ENCODE results near the gene LRRC56. TPM values are rescaled to one million over a fixed set of nuclear protein-coding genes. Genes with fewer than 3 reads are reported as not detected.

Gene LRRC56
- total RNA-seq, 2 donors from 2014 or later: 2.8 to 3.2 TPM

DNA sequence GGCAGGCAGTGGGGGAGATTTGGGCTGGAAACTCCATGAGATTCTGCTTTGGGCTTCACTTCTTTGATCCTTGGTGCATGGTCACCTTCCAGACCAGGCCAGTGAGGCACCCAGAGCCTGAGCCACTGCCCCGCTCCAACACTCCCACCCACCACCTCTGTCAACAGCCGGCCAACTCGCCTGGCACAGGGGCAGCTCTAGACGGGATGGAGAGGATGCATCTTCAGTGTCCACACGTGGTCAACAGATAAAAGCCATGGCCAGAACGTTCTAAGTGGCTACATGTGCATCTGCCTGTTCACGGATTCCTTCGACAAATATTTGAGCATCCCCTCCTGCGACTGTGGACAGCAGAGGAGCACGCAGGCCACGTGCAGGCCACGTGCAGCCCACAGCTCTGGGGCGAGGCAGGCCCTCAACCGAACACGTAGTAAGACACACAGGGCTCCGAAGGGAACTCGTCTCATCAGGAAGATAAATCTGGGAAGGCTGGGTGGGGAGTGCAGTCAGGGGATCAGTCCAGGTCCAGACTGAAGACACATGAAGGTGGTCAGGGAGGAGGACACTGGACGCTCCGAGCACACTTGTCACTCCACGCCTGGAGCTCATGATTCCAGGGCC, 1.2 kb downstream of the LRRC56 start:
- Histone ChIP-seq H3K9ac (ENCODE audit: low read depth in 2 of 2, low read length in 2 of 2) (no peak overlapping the region), H3K27me3 (no peaks in the 10 kb centered on the region), H3K36me3 (no peaks in the 10 kb centered on the region), H3K9me3 (no peaks in the 10 kb centered on the region), H3K27ac (no peak overlapping the region), H3K4me1 (peaks cover 11% of the 10 kb centered on the region), H3K4me3 (no peak overlapping the region)
- intact Hi-C loops (cut with DNase I): no loop called here
- TF ChIP-seq, protein P1, sequence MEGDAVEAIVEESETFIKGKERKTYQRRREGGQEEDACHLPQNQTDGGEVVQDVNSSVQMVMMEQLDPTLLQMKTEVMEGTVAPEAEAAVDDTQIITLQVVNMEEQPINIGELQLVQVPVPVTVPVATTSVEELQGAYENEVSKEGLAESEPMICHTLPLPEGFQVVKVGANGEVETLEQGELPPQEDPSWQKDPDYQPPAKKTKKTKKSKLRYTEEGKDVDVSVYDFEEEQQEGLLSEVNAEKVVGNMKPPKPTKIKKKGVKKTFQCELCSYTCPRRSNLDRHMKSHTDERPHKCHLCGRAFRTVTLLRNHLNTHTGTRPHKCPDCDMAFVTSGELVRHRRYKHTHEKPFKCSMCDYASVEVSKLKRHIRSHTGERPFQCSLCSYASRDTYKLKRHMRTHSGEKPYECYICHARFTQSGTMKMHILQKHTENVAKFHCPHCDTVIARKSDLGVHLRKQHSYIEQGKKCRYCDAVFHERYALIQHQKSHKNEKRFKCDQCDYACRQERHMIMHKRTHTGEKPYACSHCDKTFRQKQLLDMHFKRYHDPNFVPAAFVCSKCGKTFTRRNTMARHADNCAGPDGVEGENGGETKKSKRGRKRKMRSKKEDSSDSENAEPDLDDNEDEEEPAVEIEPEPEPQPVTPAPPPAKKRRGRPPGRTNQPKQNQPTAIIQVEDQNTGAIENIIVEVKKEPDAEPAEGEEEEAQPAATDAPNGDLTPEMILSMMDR (IDR thresholded peaks at IDR 0.05): no peak
- DNase-seq: no peak

DNA sequence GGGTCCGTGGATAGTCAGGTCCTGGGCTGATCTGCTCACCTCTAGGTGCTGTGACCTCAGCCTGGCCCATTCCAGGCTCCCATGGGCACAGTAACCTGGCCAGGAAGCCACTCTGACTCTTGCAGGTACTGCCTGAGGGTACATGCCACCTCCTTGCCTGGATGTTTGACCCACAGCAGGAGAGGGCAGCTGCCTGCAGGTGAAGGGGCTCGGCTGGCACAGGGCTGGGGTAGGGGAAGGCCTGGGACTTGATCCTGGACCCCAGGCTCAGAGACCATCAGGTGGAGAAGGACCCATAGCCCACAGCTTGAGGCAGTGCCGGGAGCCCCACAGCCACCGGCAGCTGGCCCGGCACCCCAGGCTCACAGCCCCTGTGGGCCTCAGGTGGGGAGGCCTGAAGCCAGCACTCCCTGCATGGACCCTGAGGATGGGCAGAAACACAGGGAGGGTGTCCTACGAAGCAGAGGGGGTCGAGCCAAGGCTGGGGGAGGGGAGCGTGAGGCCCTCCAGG, 2.7 kb downstream of the LRRC56 start:
- Histone ChIP-seq H3K27ac (no peak overlapping the region), H3K27me3 (no peaks in the 10 kb centered on the region), H3K4me3 (no peak overlapping the region), H3K9ac (ENCODE audit: low read depth in 2 of 2, low read length in 2 of 2) (no peak overlapping the region), H3K9me3 (no peaks in the 10 kb centered on the region), H3K36me3 (no peaks in the 10 kb centered on the region), H3K4me1 (peaks cover 7% of the 10 kb centered on the region)
- TF ChIP-seq, protein P1 (IDR thresholded peaks at IDR 0.05): no peak
- intact Hi-C loops (cut with DNase I): no loop called here
- DNase-seq: no peak

DNA sequence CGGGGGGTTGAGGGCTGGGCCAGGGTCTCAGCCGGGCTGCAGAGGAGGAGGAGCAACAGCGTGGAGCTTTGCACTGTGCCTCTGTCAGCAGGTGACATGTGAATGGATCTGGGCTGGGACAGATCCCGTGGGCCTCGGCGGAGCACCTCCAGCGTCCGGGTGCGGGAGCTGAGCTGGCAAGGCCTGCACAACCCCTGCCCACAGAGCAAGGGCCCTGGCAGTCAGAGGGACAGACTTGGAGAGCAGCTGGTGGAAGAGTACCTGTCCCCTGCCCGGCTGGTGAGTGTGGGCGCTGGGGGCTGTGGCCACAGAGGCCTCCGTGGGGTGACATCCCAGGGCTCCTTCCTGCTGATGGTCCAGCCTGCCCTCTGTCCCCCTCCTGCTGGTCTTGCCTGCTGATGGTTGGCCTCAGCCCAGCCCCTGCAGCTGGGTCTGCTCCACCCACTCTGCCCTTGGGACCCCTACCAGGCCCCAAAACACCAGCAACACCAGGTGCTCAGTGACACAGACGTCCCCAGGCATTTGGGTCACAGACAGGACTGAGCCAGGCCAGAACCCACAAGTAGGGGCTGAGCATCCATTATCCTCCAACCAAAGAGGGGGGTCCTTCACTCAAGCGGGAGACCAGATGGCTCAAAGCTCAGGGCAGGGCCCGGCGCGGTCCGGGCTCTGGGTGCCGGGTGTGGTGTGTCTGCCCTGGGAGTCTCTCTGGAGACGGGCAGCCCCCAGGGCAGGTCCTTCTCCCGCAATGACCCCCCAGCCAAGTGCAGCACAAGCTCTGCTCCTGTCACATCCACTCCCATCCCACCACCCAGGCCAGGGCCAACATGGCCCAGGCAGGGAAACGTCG, 3.5 kb downstream of the LRRC56 start:
- intact Hi-C loops (cut with DNase I): no loop called here
- Histone ChIP-seq H3K9ac (ENCODE audit: low read depth in 2 of 2, low read length in 2 of 2) (no peak overlapping the region), H3K36me3 (no peaks in the 10 kb centered on the region), H3K4me1 (peaks cover 7% of the 10 kb centered on the region), H3K4me3 (no peak overlapping the region), H3K27me3 (no peaks in the 10 kb centered on the region), H3K9me3 (no peaks in the 10 kb centered on the region), H3K27ac (no peak overlapping the region)
- TF ChIP-seq, protein P1 (IDR thresholded peaks at IDR 0.05): no peak
- DNase-seq: no peak

GRCh38 chr11:541433-541885, 4.1 kb downstream of the LRRC56 start:
- TF ChIP-seq, protein P1 (IDR thresholded peaks at IDR 0.05): no peak
- H3K9ac ChIP-seq (ENCODE audit: low read depth in 2 of 2, low read length in 2 of 2): no peak overlapping the region
- H3K9me3 ChIP-seq: no peaks in the 10 kb centered on the region
- no peaks in the 10 kb centered on the region for H3K27me3 ChIP-seq
- H3K4me1 ChIP-seq: peaks cover 7% of the 10 kb centered on the region
- DNase-seq: no peak
- no peak overlapping the region for H3K27ac ChIP-seq
- H3K4me3 ChIP-seq: no peak overlapping the region
- H3K36me3 ChIP-seq: no peaks in the 10 kb centered on the region
- intact Hi-C loops (cut with DNase I): no loop called here

DNA sequence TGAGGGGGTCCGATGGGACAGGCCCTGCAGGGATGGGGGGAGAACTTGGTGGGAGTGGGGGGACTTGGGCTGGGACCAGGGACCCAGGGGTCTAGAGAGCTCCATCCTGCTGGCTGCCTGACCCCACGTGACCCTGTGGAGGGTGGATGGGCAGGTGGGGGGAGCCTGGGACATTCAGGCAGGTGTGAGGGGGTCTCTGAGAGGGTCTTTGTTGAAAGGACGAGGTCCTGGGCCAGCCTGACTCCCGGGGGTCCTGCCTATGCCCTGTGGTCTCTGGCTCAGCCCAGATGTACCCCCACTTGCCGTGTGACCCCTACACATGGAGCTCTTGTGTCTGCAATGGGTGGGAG, 7.5 kb downstream of the LRRC56 start:
- Histone ChIP-seq H3K36me3 (no peaks in the 10 kb centered on the region), H3K4me3 (no peak overlapping the region), H3K27me3 (no peaks in the 10 kb centered on the region), H3K4me1 (no peaks in the 10 kb centered on the region), H3K9me3 (no peaks in the 10 kb centered on the region), H3K27ac (no peak overlapping the region), H3K9ac (ENCODE audit: low read depth in 2 of 2, low read length in 2 of 2) (no peak overlapping the region)
- TF ChIP-seq, protein P1 (IDR thresholded peaks at IDR 0.05): no peak
- DNase-seq: no peak
- intact Hi-C loops (cut with DNase I): no loop called here
